ENCODE results near the gene TMC5. TPM values are rescaled to one million over a fixed set of nuclear protein-coding genes. Genes with fewer than 3 reads are reported as not detected.

The TMC5 gene
- total RNA-seq, 1 experiment from 2014 or later: 3.5 TPM

DNA sequence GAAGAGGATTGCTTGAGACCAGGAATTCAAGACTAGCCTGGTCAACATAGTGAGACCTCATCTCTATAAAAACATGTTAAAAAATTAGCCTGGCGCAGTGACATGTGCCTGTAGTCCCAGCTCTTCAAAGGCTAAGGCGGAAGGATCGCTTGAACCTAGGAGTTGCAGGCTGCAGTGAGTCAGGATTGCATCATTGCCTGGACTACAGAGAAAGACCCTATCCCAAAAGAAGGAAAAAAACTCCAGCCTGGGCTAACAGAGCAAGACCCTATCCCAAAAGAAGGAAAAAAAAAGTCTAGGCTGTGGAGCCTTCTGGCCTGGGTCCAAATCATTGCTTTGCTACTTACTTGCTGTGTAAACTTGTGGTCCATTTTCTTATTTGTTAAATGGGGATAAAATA, 111.0 kb downstream of the TMC5 start:
- no peaks in the 10 kb centered on the region for H3K9me3 ChIP-seq (ENCODE audit: low read depth, low read length, poor library complexity, severe bottlenecking)
- CTCF ChIA-PET: no interaction called here
- no peaks in the 10 kb centered on the region for H3K27me3 ChIP-seq (replicated peaks; ENCODE audit: insufficient read depth, low read depth, low read length, poor library complexity)
- H3K4me1 ChIP-seq (ENCODE audit: insufficient read depth, low read length, poor library complexity, severe bottlenecking): peaks cover 19% of the 10 kb centered on the region
- intact Hi-C loops (cut with micrococcal nuclease; ENCODE audit: unreplicated experiment): loop anchor here (10.0 kb wide), 1 partner anchor 734 kb away; the partner anchor contains the start of gene RPS15A
- DNase-seq (ENCODE audit: low spot score): no peak
- no TSS peak for BruUV-seq (replicated peaks)
- POLR2A ChIA-PET (ENCODE audit: low non-redundant PET): no interaction called here
- peaks cover 41% of the 10 kb centered on the region for H3K36me3 ChIP-seq (ENCODE audit: insufficient read depth, low read length, poor library complexity, severe bottlenecking)
- no peak for TF ChIP-seq EZH2 (IDR thresholded peaks at IDR 0.05; ENCODE audit: borderline replicate concordance, low read depth, low read length, poor library complexity, severe bottlenecking)
- TF ChIP-seq, protein P1, sequence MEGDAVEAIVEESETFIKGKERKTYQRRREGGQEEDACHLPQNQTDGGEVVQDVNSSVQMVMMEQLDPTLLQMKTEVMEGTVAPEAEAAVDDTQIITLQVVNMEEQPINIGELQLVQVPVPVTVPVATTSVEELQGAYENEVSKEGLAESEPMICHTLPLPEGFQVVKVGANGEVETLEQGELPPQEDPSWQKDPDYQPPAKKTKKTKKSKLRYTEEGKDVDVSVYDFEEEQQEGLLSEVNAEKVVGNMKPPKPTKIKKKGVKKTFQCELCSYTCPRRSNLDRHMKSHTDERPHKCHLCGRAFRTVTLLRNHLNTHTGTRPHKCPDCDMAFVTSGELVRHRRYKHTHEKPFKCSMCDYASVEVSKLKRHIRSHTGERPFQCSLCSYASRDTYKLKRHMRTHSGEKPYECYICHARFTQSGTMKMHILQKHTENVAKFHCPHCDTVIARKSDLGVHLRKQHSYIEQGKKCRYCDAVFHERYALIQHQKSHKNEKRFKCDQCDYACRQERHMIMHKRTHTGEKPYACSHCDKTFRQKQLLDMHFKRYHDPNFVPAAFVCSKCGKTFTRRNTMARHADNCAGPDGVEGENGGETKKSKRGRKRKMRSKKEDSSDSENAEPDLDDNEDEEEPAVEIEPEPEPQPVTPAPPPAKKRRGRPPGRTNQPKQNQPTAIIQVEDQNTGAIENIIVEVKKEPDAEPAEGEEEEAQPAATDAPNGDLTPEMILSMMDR (conservative IDR thresholded peaks at IDR 0.05; ENCODE audit: low read depth, low read length): no peak
- no peak overlapping the region for H3K4me3 ChIP-seq (ENCODE audit: low read depth, low read length, poor library complexity, severe bottlenecking)
- no peak overlapping the region for H3K27ac ChIP-seq (ENCODE audit: low read depth, low read length, poor library complexity, severe bottlenecking)

- DNase-seq (ENCODE audit: low spot score): no peak
- intact Hi-C loops (cut with micrococcal nuclease; ENCODE audit: unreplicated experiment): no loop called here
- H3K4me3 ChIP-seq (ENCODE audit: low read depth, low read length, poor library complexity, severe bottlenecking): no peak overlapping the region
- BruUV-seq (replicated peaks): no TSS peak
- CTCF ChIA-PET: no interaction called here
- peaks cover 66% of the 10 kb centered on the region for H3K36me3 ChIP-seq (ENCODE audit: insufficient read depth, low read length, poor library complexity, severe bottlenecking)
- peaks cover 3% of the 10 kb centered on the region for H3K4me1 ChIP-seq (ENCODE audit: insufficient read depth, low read length, poor library complexity, severe bottlenecking)
- no peaks in the 10 kb centered on the region for H3K9me3 ChIP-seq (ENCODE audit: low read depth, low read length, poor library complexity, severe bottlenecking)
- H3K27me3 ChIP-seq (replicated peaks; ENCODE audit: insufficient read depth, low read depth, low read length, poor library complexity): no peaks in the 10 kb centered on the region
- H3K27ac ChIP-seq (ENCODE audit: low read depth, low read length, poor library complexity, severe bottlenecking): no peak overlapping the region
- TF ChIP-seq, protein P1 (conservative IDR thresholded peaks at IDR 0.05; ENCODE audit: low read depth, low read length): no peak
- no peak for TF ChIP-seq EZH2 (IDR thresholded peaks at IDR 0.05; ENCODE audit: borderline replicate concordance, low read depth, low read length, poor library complexity, severe bottlenecking)
- POLR2A ChIA-PET (ENCODE audit: low non-redundant PET): no interaction called here
Measured at GRCh38 chr16:19532601-19533000, 114.9 kb downstream of the TMC5 start.

GRCh38 chr16:19540241-19540970, 122.7 kb downstream of the TMC5 start:
- TF ChIP-seq EZH2 (IDR thresholded peaks at IDR 0.05; ENCODE audit: borderline replicate concordance, low read depth, low read length, poor library complexity, severe bottlenecking): no peak
- TF ChIP-seq, protein P1 (conservative IDR thresholded peaks at IDR 0.05; ENCODE audit: low read depth, low read length): no peak
- intact Hi-C loops (cut with micrococcal nuclease; ENCODE audit: unreplicated experiment): no loop called here
- Histone ChIP-seq H3K27me3 (replicated peaks; ENCODE audit: insufficient read depth, low read depth, low read length, poor library complexity) (no peaks in the 10 kb centered on the region), H3K27ac (ENCODE audit: low read depth, low read length, poor library complexity, severe bottlenecking) (no peak overlapping the region), H3K9me3 (ENCODE audit: low read depth, low read length, poor library complexity, severe bottlenecking) (no peaks in the 10 kb centered on the region), H3K4me1 (ENCODE audit: insufficient read depth, low read length, poor library complexity, severe bottlenecking) (no peaks in the 10 kb centered on the region), H3K4me3 (ENCODE audit: low read depth, low read length, poor library complexity, severe bottlenecking) (no peak overlapping the region), H3K36me3 (ENCODE audit: insufficient read depth, low read length, poor library complexity, severe bottlenecking) (peaks cover 68% of the 10 kb centered on the region)
- ChIA-PET CTCF (interaction anchor here (0.7 kb wide), 1 partner anchor 453 kb away, joined by 5 read pairs; no protein-coding TSS in a partner anchor), POLR2A (ENCODE audit: low non-redundant PET) (no interaction called here)
- no peak for DNase-seq (ENCODE audit: low spot score)
- no TSS peak for BruUV-seq (replicated peaks)

Data from A673 (cell line).